ENCODE results near the gene DDX28.
"Not testable (repeated sequence)": the region's sequence is repeated elsewhere in the genome, so short reads cannot be mapped to it uniquely, and the experiment has no call there.

The DDX28 gene

DNA sequence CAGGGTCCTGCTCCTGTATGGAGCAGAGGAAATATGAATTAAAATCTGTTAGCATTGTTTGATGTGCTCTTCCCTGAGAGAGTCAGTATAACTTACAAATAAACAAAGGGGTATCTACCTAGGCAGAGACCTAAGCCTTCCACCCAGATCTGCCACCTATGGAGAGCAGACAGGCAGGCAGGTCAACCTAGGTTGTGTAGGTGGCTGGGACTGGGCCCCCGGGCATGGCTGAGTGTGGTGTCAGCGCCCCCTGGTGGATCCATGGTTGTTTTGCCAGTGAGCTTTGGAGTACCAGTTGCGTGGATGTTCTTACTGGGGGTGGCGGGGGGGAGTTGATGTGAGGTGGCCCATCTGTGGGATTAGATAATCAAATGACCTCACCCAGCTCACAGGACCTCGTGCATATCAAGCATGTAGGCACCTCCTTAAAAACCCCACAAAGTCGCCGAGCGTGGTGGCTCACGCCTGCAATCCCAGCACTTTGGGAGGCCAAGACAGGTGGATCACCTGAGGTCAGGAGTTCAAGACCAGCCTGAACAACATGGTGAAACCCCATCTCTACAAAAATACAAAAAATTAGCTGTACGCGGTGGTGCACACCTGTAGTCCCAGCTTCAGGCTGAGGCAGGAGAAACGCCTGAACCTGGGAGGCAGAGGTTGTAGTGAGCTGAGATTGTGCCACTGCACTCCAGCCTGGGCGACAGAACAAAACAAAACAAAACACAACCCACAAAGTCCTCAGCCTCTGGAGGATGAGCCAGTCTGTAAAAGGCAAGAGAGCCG lies 17.7 kb upstream of the DDX28 start:
- DNase-seq (ENCODE audit: insufficient read length, low spot score) (peak; percentile 84), FAIRE-seq (peak; percentile 84)

DNA sequence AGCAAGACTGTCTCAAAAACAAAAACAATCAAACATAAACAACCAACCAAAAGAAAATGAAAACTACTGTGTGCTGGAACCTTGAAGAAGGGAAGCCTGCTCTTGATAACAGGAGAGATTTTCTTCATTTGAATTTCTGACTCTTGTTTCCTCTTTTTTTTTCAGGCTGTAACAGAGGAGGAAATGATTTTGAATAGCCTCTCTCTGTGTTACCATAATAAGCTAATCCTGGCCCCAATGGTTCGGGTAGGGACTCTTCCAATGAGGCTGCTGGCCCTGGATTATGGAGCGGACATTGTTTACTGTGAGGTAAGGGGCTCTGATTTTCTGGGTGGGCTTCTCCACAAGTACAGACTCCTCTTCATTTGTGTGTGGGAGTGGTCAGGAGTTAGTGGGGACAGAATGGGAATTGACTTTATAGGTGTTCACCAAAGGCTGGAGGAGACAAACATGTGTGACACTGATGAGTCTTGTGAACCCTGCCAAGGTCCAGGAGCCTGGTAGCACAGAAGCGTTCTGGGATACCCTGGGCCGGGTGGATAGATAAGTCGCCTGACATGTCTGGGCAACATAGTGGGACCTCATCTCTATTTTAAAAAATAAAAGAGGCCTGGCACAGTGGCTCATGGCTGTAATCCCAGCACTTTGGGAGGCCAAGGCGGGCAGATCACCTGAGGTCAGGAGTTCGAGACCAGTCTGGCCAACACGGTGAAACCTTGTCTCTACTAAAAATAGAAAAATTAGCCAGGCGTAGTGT lies 15.0 kb upstream of the DDX28 start:
- FAIRE-seq (no peak), DNase-seq (ENCODE audit: insufficient read length, low spot score) (no peak)

DNA sequence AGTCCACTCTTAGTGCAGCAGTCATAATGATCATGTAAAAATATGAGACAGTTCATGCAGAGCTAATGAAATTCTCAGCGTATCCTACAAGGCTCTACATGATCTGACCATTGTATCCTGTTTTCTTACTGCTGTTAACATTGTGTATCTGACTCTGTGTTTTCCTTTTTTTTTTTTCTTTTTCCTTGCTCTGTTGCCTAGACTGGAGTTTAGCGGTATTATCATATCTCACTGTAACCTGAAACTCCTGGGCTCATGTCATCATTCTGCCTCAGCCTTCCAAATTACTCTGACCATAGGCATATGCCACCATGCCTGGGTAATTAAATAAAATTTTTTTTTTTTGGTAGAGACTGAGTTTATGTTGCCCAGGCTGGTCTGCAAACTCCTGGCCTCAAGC lies 12.2 kb upstream of the DDX28 start:
- no peak for DNase-seq (ENCODE audit: insufficient read length, low spot score)

DNA sequence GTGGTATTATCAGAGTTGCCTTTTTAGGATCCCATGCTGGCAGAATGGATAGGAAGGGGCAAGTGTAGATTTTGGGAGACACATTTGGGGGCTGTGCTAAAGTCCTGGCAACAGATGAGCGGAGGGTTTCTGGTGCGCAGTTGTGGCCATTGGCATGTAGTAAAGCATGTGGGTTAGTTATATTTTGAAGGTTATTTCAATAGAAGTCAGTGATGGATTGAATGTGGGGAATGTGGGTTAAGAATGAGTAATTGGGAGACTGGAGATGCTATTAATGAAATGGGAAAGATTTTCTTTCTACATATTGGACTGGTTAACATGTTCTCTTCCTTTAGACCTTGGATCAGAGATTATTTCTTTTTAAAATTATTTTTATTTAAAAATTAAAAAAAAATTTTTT lies 10.1 kb upstream of the DDX28 start:
- FAIRE-seq (no peak), DNase-seq (ENCODE audit: insufficient read length, low spot score) (no peak)

More for the DNA sequence above, 12.2 kb upstream of the DDX28 start:
- peak; percentile 40 for FAIRE-seq

DNA sequence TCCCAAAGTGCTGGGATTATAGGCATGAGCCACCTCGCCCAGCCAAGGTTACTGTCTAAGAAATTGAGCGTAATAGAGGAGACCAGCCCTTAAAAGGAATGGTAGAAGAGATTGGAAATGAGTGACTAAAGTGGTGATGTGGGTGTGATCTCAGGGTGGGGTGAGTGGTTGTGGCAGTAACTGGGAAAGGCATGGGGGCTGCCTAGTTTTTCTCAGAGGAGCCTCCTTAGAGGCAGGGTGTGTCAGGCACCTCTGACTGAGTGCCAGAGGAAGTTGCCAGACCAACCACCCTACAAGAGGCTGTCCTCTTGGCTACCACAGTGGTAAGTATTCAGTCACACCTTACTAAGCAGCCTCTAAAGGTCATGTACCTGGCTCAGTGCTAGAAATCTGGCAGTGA lies 8.9 kb upstream of the DDX28 start:
- FAIRE-seq (peak; percentile 26), DNase-seq (ENCODE audit: insufficient read length, low spot score) (no peak)

DNA sequence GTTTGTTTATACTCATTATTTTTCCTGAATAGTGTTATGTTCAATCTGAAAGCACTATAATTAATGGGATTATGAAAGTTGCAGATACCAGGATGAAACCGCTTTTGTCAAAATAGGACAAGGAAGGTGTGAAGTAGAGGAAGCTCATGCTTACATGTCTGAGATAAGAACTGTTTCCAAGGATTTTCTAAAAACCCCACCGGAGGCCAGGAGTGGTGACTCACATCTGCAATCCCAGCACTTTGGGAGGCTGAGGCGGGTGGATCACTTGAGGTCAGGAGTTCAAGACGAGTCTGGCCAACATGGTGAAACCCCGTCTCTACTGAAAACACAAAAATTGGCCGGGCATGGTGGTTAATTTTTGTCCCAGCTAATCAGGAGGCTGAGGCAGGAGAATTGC lies 7.1 kb upstream of the DDX28 start:
- not testable (repeated sequence) for DNase-seq (ENCODE audit: insufficient read length, low spot score)

DNA sequence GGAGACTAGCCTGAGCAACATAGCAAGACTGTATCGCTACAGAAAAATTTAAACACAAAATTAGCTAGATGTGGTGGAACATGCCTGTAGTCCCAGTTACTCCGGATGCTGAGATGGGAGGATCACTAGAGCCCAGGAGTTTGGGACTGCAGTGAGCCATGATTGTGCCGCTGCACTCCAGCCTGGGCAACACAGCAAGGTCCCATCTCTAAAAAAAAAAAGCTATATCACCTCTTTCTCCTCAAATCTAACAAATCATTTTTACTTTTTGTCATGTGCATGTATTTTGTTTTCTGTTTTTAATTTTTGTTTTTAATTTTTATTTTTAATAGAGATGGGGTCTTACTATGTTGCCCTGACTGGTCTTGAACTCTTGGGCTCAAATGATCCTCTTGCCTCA lies 6.0 kb upstream of the DDX28 start:
- no peak for FAIRE-seq
- no peak for DNase-seq (ENCODE audit: insufficient read length, low spot score)

More for the DNA sequence above, 7.1 kb upstream of the DDX28 start:
- FAIRE-seq, result not testable (repeated sequence)

DNA sequence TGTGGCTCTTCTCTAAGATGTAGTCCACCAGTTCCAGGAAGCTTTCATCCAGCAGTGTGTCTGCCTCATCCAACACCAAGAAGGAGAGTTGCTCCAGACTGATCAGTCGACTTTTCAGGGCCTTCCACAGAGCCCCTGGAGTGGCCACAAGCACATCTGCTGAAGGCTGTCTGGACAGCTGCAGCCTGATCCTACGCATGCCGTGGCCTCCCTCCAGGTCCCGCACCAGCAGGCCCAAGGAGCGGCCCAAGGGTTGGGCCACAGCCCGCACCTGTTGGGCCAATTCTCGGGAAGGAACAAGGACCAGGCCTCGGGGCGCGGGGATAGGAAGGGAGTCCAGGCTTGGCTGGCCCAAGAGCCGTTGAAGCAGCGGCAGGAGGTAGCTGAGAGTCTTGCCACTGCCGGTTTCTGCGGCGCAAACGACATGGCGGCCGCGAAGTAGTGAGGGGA lies 729 bp downstream of the DDX28 start:
- FAIRE-seq (no peak), DNase-seq (ENCODE audit: insufficient read length, low spot score) (no peak)

DNA sequence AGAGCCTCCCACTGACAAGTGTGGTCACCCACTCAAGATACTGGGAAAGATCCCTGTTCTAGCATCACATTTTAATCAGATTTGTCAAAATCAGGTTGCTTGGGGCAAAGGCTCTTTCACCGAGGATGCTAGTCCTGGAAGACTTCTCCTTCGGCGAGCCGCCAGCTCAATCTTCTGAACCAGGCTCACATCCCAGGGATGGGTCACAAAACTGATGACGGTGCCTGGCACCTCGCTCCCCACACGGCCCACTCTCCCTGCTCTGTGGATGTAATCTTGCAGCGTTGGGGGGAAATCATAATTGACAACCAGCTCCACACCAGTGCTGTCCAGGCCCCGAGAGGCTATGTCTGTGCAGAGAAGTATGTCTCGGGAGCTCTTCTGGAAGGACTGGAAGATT lies 1.5 kb downstream of the DDX28 start:
- DNase-seq (ENCODE audit: insufficient read length, low spot score), result no peak
- no peak for FAIRE-seq

DNA sequence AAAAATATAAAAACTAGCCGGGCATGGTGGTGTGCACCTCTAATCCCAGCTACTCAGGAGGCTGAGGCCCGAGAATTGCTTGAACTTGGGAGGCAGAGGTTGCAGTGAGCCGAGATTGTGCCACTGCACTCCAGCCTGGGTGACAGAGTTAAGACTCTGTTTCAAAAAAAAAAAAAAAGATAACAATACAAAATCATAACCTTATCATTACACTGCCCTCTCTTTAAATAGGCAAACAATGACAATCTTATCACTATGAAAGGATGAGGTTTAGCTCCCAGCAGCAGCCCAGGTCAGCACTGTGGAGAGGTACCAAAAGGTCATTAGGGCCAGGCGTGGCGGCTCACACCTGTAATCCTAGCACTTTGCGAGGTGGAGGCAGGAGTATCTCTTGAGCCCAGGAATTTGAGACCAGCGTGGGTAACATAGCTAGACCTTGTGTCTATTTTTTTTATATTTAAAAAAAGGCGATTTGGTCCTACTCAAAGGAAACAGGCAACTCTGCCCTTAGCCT lies 3.8 kb downstream of the DDX28 start:
- FAIRE-seq (no peak), DNase-seq (ENCODE audit: insufficient read length, low spot score) (no peak)

DNA sequence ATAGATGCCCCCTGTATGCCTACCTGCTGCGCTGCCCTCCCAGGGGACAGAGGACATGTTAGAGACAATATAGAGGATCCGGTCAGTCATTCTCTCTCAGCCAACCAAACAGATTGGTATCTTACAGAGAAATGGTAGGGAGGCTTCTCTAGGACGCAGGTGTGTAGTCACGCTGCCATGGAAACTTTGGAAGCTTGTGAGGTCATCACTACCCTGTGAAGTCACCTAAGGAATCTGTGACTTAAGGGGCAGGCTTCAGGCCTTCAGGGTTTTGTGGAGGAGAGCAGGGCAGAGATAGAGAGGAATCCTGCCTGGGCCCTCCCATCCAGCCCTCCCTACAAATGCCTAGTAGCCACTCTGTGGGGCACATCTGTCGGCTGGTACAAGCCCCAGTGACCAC lies 7.4 kb downstream of the DDX28 start, which contains the start of gene DPEP2NB:
TSS of gene DPEP2NB (minus strand) at position 231 of the 400 bp plus-strand sequence. CDS start at position 90, 141 bp downstream.
- no peak for FAIRE-seq

DNA sequence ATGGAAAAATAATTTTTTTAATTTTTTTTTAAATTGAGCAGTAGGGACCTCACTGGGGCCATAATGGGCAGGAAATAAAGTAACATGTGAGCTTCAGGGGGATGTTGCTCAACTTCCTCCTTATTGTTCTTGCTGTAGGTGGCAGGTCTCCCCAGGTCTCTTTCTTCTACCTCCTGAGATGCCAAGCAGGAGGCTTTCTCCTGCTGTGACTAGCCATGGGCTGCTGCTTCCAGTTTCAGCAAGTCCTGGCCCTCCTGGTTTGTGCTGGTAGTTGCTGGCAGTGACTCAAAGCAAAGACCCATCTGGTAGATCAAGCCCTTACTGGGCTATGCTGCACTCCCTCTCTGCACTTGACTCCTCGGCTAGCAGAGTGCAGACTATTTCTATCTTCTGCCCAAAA lies 9.6 kb downstream of the DDX28 start:
- DNase-seq (ENCODE audit: insufficient read length, low spot score) (no peak), FAIRE-seq (no peak)

More for the DNA sequence above, 7.4 kb downstream of the DDX28 start, which contains the start of gene DPEP2NB:
- DNase-seq (ENCODE audit: insufficient read length, low spot score), result no peak

DNA sequence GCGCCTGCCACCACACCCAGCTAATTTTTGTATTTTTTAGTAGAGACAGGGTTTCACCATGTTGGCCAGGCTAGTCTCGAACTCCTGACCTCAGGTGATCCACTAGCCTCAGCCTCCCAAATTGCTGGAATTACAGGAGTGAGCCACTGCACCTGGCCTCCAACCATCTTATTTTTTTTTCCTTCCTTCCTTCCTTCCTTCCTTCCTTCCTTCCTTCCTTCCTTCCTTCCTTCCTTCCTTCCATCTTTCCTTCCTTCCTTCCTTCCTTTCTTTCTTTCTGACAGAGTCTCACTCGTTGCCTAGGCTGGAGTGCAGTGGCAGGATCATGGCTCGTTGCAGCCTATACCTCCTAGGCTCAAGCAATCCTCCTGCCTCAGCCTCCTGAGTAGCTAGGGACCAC lies 13.2 kb downstream of the DDX28 start:
- not testable (repeated sequence) for DNase-seq (ENCODE audit: insufficient read length, low spot score); FAIRE-seq

DNA sequence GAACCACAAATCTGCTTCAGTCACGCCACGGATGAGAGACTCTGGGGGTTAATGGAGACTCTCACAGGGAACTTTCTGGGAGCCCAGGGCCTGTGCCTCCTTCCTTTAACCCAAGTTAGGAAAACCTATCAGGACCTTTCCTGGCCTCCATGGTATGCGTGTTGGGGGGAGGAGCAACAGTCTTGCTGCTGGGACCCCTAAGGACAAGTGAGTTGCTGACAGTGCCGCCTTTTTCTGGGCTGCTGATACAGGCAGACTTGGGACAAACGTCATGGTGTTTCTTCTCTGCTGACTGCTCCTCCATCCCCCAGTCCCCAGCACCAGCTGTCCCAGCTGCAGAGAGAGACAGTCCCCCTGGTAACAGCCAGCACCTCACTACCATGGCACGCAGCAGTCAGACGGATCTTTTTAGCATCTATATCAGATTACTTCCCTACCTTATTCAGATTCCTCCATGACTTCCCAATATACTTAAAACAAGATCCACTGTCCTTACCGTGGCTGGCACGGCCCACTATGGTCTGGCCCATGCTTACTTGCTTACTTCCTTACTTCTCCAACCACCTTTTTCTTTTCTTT lies 13.8 kb downstream of the DDX28 start:
- FAIRE-seq (no peak), DNase-seq (ENCODE audit: insufficient read length, low spot score) (no peak)

DNA sequence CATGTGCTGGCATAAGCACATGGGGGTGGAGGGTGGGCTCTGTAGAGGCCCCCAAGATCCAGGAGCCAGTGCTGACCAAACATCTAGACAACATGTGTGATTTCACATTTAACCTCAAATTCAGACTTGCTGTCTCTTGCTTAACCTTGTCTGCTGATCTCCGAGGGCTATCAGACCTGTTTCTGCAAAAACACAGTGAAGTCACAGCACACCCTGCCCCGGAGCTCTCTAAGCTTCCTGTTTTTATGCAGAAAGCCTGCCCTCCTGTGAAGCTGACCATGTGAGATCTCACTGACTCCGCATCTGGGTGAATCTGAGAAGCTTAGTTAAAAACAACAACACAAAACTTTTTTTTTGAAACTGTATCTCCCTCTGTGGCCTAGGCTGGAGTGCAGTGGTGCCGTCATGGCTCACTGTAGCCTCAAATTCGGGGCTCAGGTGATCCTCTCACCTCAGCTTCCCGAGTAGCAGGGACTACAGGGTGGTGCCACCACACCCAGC lies 17.2 kb downstream of the DDX28 start:
- DNase-seq (ENCODE audit: insufficient read length, low spot score) (no peak), FAIRE-seq (no peak)

DNA sequence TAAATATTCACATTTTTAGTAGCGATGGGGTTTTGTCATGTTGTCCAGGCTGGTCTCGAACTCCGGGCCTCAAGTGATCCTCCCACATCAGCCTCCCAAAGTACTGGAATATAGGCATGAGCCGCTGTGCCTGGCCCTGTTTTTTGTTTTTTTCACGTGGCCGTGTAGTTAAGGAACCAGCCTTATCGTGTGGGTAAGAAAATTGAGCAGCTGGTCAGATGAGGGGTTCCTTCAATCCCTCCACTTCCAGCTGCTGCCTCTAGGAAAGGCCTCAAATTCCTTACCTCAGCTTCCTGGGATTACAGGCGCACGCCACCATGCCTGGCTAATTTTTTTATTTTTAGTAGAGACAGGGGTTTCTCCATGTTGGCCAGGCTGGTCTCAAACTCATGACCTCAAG lies 17.8 kb downstream of the DDX28 start:
- DNase-seq (ENCODE audit: insufficient read length, low spot score) (no peak), FAIRE-seq (no peak)

DNA sequence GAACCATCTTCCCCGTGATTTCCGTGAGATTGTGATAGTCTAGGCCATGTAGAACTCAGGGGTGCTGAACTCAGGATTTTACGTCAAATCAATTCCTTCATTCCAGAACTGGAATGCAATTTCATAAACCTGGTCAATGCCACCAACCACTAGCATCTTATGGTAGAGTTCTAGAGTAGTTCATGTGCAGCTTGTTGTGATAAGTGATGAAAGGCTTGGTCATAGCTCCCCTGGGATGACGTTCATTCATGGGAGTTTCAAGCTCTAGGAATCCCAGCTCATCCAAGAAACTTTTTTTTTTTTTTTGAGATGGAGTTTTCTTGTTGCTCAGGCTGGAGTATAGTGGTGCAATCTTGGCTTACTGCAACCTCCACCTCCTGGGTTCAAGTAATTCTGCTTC lies 20.0 kb downstream of the DDX28 start:
- DNase-seq (ENCODE audit: insufficient read length, low spot score), result no peak
- no peak for FAIRE-seq

DNA sequence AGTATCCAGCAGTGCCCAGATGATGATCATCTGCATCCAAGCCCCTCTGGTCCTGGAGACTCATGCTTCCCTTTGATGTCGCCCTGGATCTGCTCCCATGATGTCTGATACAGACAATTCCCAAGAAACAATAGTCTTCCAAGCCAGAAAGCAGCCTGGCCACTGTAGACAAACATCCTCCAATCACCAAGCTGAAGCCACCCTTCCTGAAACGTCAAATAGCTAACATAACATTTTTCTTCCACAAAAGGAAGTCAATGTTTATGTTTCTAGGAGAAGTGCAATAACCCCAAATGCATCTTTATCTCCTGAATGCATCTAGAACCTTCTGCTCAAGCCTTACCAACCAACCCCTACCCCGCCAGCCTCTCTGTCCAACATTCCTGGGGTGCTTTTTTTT lies 22.6 kb downstream of the DDX28 start:
- no peak for DNase-seq (ENCODE audit: insufficient read length, low spot score)
- no peak for FAIRE-seq

DNA sequence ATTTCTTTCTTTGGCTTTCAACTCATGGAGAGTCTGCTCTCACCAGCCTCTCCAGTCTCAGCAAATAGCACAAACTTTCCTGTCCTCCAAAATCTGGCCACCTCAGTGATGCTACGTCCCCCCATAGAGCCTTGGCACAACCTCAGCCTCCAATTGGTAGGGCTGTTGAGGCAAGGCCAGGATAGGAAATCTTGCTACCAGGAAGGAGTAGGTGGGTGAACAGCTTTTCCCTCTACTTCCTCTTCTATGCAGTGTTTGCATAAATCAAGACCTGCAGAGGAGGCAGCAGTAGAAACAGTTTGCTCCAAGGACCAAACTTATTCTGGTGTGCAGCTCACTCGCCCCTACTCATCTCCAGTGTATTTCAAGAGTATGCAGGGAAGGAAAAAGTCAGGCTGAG lies 23.0 kb downstream of the DDX28 start:
- no peak for DNase-seq (ENCODE audit: insufficient read length, low spot score)
- no peak for FAIRE-seq

DNA sequence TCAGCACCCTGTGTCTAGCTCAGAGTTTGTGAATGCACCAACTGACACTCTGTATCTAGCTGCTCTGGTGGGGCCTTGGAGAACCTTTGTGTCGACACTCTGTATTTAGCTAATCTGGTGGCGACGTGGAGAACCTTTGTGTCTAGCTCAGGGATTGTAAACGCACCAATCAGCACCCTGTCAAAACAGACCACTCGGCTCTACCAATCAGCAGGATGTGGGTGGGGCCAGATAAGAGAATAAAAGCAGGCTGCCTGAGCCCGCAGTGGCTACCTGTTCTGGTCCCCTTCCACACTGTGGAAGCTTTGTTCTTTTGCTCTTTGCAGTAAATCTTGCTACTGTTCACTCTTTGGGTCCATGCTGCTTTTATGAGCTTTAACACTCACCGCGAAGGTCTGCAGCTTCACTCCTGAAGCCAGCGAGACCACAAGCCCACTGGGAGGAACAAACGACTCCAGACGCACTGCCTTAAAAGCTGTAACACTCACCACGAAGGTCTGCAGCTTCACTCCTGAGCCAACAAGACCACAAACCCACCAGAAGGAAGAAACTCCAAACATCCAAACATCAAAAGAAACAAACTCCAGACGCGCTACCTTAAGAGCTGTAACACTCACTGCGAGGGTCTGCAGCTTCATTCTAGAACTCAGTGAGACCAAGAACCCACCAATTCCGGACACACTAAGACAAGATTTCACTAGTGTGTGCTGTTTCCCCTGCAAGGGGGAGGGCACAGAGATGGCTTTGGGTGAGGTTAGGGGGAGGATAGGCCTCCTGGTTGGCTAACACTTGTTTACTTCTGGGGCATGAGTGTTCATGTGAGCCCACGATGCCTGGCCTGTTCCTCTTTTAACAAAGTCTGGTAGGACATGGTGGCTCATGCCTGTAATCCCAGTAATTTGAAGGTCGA lies 24.0 kb downstream of the DDX28 start, which contains the start of gene DPEP2:
TSS of gene DPEP2 (minus strand) at position 706 of the 910 bp plus-strand sequence. CDS start 6,272 bp downstream, outside the sequence.
- not testable (repeated sequence) for FAIRE-seq; DNase-seq (ENCODE audit: insufficient read length, low spot score)
